H1 (cell line): ENCODE data around the gene KMT2E. TPM values are rescaled to one million over a fixed set of nuclear protein-coding genes. Genes with fewer than 3 reads are reported as not detected.

ENCODE experiments used
- CTBP2 ChIP-seq: IDR thresholded peaks from 2 replicates; pipeline ENCODE4 v1.7.0; 2011; ENCODE audit warnings: borderline replicate concordance, mild to moderate bottlenecking, moderate library complexity, mixed read lengths, low read length; ENCODE audit not compliant: insufficient read depth, insufficient read length
- polyA plus RNA-seq, 7 experiments: library from polyadenylated mRNA; depleted of rRNA in 3 of 7; stranded (reverse) in 5 of 7; unstranded in 2 of 7; fragments of >200 nt in 5 of 7; fragments of 200-250 nt in 2 of 7; gene quantifications; 1 replicate in 5 of 7; 2 replicates in 1 of 7; 4 replicates in 1 of 7; pipeline versions ENCODE4 v1.2.1 to v1.2.3, GENCODE V29; 2011 to 2013; ENCODE audit warnings: missing spikeins in 2 of 7, mixed read lengths in 2 of 7
- total RNA-seq: library from RNA; stranded (reverse); fragmentation: NEBNext Ultra II Directional; extraction: Animal tissue kit (Norgen Biotek cat#: 25700); gene quantifications from 2 replicates; pipeline ENCODE4 v1.2.1, GENCODE V29; 2021

KMT2E gene
- total and polyA plus RNA-seq, 2 of the 8 experiments (the other 6 are each of a cell fraction or from before 2014, with no cell fraction given): 10.9 to 45.0 TPM

DNA sequence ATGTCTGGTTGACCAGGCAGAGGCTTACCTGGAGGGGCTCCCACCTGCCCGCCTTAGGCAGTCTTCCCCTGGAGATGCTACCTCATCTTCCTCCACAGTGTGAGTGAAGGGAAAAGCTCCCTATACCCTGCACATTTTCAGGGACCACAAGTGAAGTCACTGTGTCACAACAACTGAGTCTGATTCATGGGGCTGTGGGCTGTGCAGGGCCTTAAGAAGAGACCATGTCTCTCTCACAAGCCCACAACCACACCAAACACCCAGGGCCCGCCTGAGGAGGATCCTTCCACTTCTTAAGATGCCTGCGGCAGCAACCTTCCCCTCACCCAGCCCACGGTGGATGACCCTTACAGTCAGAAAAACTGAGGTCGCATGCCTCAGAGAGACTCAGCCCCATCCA is 118.3 kb downstream of the KMT2E start (continued):
- TF ChIP-seq CTBP2: no peak
- TF ChIP-seq, all 59 proteins: peak for 0
